BLaER1 treated with 17β-estradiol and CSF1 and Interleukin-3, amounts not matched to agents 10 nM and 100 nM (cell line): ENCODE data around the gene LRP8.
A peak's percentile ranks its signal among the peaks of the same experiment; 100 is the strongest.

Experiments used
- H3K27ac ChIP-seq, 11 experiments: shearing (Covaris generic); formaldehyde crosslinking; 2 replicates each; pipeline ENCODE4 v1.8.1; 2022
- H3K27me3 ChIP-seq, 11 experiments: shearing (Covaris generic); formaldehyde crosslinking; 2 replicates each; pipeline ENCODE4 v1.8.1; 2022
- H3K36me3 ChIP-seq, 11 experiments: shearing (Covaris generic); formaldehyde crosslinking; 2 replicates each; pipeline ENCODE4 v1.8.1; 2022
- H3K4me1 ChIP-seq, 10 experiments: shearing (Covaris generic); formaldehyde crosslinking; 2 replicates each; pipeline ENCODE4 v1.8.1; 2022
- H3K4me2 ChIP-seq, 11 experiments: shearing (Covaris generic); formaldehyde crosslinking; 2 replicates each; pipeline ENCODE4 v1.8.1; 2022
- H3K4me3 ChIP-seq, 10 experiments: shearing (Covaris generic); formaldehyde crosslinking; 2 replicates each; pipeline ENCODE4 v1.8.1; 2022
- H3K9ac ChIP-seq, 11 experiments: shearing (Covaris generic); formaldehyde crosslinking; 2 replicates each; pipeline ENCODE4 v1.8.1; 2022
- H3K9me3 ChIP-seq, 11 experiments: shearing (Covaris generic); formaldehyde crosslinking; replicated peaks in 1 of 11; 2 replicates each; pipeline ENCODE4 v1.8.1; 2022
- H4K20me1 ChIP-seq, 11 experiments: shearing (Covaris generic); formaldehyde crosslinking; 2 replicates each; pipeline ENCODE4 v1.8.1; 2022
- Cebpa-rat ChIP-seq, 11 experiments: shearing (Covaris generic); IDR thresholded peaks; 2 replicates each; pipeline ENCODE4 v1.8.1; 2022

Gene LRP8

DNA sequence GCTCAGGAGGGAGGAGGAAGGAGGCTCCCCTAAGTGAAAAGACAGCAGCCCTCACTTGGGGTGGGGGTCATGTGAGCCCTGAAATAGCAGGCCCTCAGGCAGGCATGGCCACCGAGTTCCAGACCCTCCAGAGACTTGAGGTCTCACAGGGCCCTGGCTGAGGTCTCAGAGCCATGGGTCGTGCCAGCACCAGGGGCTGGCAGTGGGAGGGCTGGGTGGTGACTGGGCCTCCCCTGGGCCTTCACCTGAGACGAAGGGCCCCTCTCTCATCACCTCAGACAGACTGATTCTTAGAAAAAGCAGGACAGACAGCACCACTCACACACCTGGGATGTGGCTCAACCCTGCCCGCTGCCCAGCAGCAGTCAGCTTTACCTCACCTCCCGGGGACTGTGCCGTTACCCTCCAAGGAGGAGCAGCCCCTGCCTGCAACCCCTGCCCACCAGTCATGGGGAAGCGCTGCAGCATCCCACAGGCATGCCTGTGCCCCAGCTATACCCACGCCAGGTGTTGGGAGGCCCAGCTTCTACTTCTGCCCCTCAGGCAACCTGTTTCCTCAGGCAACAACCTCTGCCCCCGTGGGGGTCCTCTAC lies 42.6 kb upstream of the LRP8 start:
- H3K27me3 ChIP-seq = no peaks in the 10 kb centered on the region
- H3K4me1 ChIP-seq = peaks cover 35 to 83% (median 67%) of the 10 kb centered on the region in 10 experiments
- H3K27ac ChIP-seq = peak overlapping the region in 3 of 11 experiments; percentile 28 to 39 (median 37); a peak in 5 of 22 replicates
- H3K9me3 ChIP-seq = no peaks in the 10 kb centered on the region
- H3K9ac ChIP-seq = peak overlapping the region in 4 of 11 experiments; percentile 3 to 32 (median 20); a peak in 4 of 22 replicates
- no peak for TF ChIP-seq Cebpa-rat (IDR thresholded peaks at IDR 0.05)
- no peaks in the 10 kb centered on the region for H3K36me3 ChIP-seq
- no peak overlapping the region for H3K4me3 ChIP-seq
- H4K20me1 ChIP-seq = no peaks in the 10 kb centered on the region
- H3K4me2 ChIP-seq = peak overlapping the region in 8 of 11 experiments; percentile 16 to 91 (median 66); a peak in 12 of 22 replicates

- Histone ChIP-seq H3K9ac (peak overlapping the region in 2 of 11 experiments; percentile 21 to 32; a peak in 2 of 22 replicates), H3K9me3 (no peaks in the 10 kb centered on the region), H3K4me1 (peaks cover 37 to 82% (median 65%) of the 10 kb centered on the region in 10 experiments), H3K27ac (peak overlapping the region in 3 of 11 experiments; percentile 28 to 39 (median 37); a peak in 3 of 22 replicates), H3K4me3 (no peak overlapping the region), H4K20me1 (no peaks in the 10 kb centered on the region), H3K27me3 (no peaks in the 10 kb centered on the region), H3K36me3 (no peaks in the 10 kb centered on the region), H3K4me2 (peak overlapping the region in 8 of 11 experiments; percentile 16 to 91 (median 66); a peak in 11 of 22 replicates)
- TF ChIP-seq Cebpa-rat (IDR thresholded peaks at IDR 0.05) = no peak
These were observed 41.9 kb upstream of the LRP8 start for GRCh38 chr1:53369761-53370160.

GRCh38 chr1:53369034-53369750 lies 41.3 kb upstream of the LRP8 start:
- Histone ChIP-seq H3K9me3 (no peaks in the 10 kb centered on the region), H3K27ac (peak overlapping the region in 9 of 11 experiments; percentile 32 to 78 (median 70); a peak in 11 of 22 replicates), H3K36me3 (no peaks in the 10 kb centered on the region), H3K4me2 (peak overlapping the region; percentile 75 to 96 (median 88)), H3K27me3 (no peaks in the 10 kb centered on the region), H3K9ac (peak overlapping the region in 4 of 11 experiments; percentile 12 to 31 (median 23); a peak in 3 of 22 replicates), H3K4me1 (peaks cover 37 to 76% (median 59%) of the 10 kb centered on the region in 10 experiments), H4K20me1 (no peaks in the 10 kb centered on the region), H3K4me3 (no peak overlapping the region)
- TF ChIP-seq Cebpa-rat (IDR thresholded peaks at IDR 0.05) = no peak

DNA sequence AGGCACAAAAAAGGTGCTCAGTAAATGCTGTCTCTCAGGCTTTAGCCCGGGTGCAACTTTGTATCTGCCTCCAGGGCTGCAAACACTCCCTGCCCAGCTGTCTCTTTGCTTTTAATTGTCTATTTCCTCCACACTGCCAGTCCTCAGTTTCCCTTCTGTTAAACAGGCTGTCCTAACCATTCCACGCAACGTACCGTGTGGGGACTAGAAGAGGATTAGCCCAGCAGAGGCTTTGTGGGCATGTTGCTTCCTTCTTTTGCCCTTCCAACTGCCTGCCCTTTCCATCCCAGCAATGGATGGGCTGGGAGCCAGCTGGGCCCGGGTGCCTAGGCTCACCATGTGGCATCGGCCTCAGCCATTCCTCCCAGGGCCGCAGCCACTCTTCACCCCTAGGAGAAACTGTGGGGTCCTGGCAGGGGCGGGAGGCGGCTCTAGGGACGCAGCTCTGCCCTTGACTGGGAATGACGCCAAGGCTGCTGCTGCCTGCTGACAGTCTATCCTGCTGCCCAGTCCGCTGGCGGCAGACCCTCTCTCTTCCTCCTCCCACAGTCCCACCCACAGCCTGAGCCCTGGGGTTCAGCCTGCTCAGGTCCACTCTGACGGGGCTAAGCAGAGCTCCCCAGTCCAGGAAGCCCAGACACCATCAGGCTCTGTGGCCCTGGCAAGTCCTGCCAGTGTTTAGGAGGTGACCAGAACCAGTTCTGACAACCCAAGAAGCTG lies 40.6 kb upstream of the LRP8 start:
- H4K20me1 ChIP-seq = no peaks in the 10 kb centered on the region
- H3K4me1 ChIP-seq = peaks cover 37 to 70% (median 59%) of the 10 kb centered on the region in 10 experiments
- no peak for TF ChIP-seq Cebpa-rat (IDR thresholded peaks at IDR 0.05)
- peak overlapping the region; percentile 75 to 96 (median 88) for H3K4me2 ChIP-seq
- H3K27ac ChIP-seq = peak overlapping the region in 10 of 11 experiments; percentile 32 to 78 (median 71); a peak in 20 of 22 replicates
- H3K9ac ChIP-seq = peak overlapping the region in 7 of 11 experiments; percentile 11 to 65 (median 23); a peak in 9 of 22 replicates
- no peaks in the 10 kb centered on the region for H3K9me3 ChIP-seq
- H3K27me3 ChIP-seq = no peaks in the 10 kb centered on the region
- no peaks in the 10 kb centered on the region for H3K36me3 ChIP-seq
- peak overlapping the region in 1 of 10 experiments; percentile 60; a peak in 3 of 20 replicates for H3K4me3 ChIP-seq

DNA sequence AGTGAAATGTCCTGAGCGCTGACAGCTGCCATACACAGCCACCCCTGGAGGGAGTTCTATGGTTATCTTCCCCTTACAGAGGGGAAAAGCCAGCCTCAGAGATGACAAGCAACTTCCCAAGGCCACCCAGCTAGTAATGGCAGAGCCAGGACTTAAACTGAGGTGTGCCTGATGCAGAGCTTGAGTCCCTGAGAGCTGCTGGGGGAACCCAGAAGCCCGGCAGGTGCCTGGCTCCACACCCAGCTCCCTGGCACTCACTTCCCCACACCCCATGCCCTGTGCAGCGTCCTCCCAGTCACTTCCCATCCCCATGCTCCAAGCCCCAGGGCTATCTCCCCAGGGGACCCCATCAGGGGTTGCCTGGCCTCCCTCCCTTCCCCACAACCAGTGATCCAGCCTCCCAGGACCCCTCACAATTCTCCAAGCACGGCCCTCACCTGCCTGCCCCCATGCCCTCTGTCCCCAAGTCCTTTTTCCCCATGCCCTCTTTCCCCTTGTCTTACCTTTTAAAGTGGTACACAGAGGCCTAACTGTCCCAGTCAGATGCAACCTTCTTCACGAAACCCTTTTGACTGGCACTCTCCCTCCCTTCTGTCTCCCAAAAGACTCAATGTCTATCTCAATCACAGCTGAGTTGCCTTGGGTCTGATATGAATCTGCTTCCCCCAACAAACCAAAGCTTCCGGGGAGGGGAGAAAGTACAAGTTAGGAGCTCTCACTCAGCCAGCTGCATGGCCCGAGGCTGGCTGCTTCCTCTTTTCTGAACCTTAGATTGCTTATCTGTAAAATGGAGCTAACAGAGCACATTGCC lies 39.8 kb upstream of the LRP8 start:
- Histone ChIP-seq H3K27me3 (no peaks in the 10 kb centered on the region), H3K9ac (peak overlapping the region; percentile 33 to 69 (median 61); a peak in 19 of 22 replicates)

GRCh38 chr1:53366901-53367502 lies 39.1 kb upstream of the LRP8 start:
- H3K36me3 ChIP-seq = no peaks in the 10 kb centered on the region
- TF ChIP-seq Cebpa-rat (IDR thresholded peaks at IDR 0.05) = no peak
- peak overlapping the region in 9 of 10 experiments; percentile 13 to 60 (median 39); a peak in 12 of 20 replicates for H3K4me3 ChIP-seq
- H3K27me3 ChIP-seq = no peaks in the 10 kb centered on the region
- peak overlapping the region in 10 of 11 experiments; percentile 65 to 78 (median 71); a peak in 19 of 22 replicates for H3K27ac ChIP-seq
- H4K20me1 ChIP-seq = no peaks in the 10 kb centered on the region
- H3K4me1 ChIP-seq = peaks cover 39 to 75% (median 67%) of the 10 kb centered on the region in 10 experiments
- H3K4me2 ChIP-seq = peak overlapping the region; percentile 75 to 96 (median 88)
- H3K9ac ChIP-seq = peak overlapping the region in 10 of 11 experiments; percentile 33 to 69 (median 62); a peak in 16 of 22 replicates
- H3K9me3 ChIP-seq = no peaks in the 10 kb centered on the region

More for the DNA sequence above, 39.8 kb upstream of the LRP8 start:
- Histone ChIP-seq H3K4me1 (peaks cover 37 to 74% (median 67%) of the 10 kb centered on the region in 10 experiments), H3K4me3 (peak overlapping the region; percentile 13 to 60 (median 38); a peak in 15 of 20 replicates), H3K36me3 (no peaks in the 10 kb centered on the region), H3K27ac (peak overlapping the region; percentile 12 to 78 (median 70); a peak in 21 of 22 replicates), H3K4me2 (peak overlapping the region; percentile 75 to 96 (median 88)), H4K20me1 (no peaks in the 10 kb centered on the region), H3K9me3 (no peaks in the 10 kb centered on the region)
- no peak for TF ChIP-seq Cebpa-rat (IDR thresholded peaks at IDR 0.05)

GRCh38 chr1:53365437-53366063 lies 37.7 kb upstream of the LRP8 start:
- Histone ChIP-seq H4K20me1 (no peaks in the 10 kb centered on the region), H3K9me3 (no peaks in the 10 kb centered on the region), H3K9ac (no peak overlapping the region), H3K4me1 (peaks cover 46 to 73% (median 66%) of the 10 kb centered on the region in 10 experiments), H3K36me3 (no peaks in the 10 kb centered on the region), H3K27ac (peak overlapping the region in 1 of 11 experiments; percentile 13; a peak in 1 of 22 replicates), H3K4me3 (no peak overlapping the region), H3K27me3 (no peaks in the 10 kb centered on the region), H3K4me2 (peak overlapping the region; percentile 60 to 96 (median 88))
- no peak for TF ChIP-seq Cebpa-rat (IDR thresholded peaks at IDR 0.05)
